ENCODE results near the gene PPRC1.

Gene PPRC1

GRCh38 chr10:102148275-102148674, 15.4 kb downstream of the PPRC1 start:
- Histone ChIP-seq H3K4me2 (ENCODE audit: low read length) (no peak overlapping the region), H3K79me2 (ENCODE audit: insufficient read depth, low read length) (peaks cover 10% of the 10 kb centered on the region), H3K27ac (ENCODE audit: low read depth, low read length, poor library complexity, severe bottlenecking) (no peak overlapping the region), H3F3A (ENCODE audit: insufficient read depth, low read length) (no peaks in the 10 kb centered on the region), H3K9ac (ENCODE audit: low read length) (no peak overlapping the region), H2AFZ (ENCODE audit: low read length) (no peak overlapping the region), H4K20me1 (ENCODE audit: insufficient read depth, low read length) (no peaks in the 10 kb centered on the region), H3K4me3 (ENCODE audit: low read depth, low read length, poor library complexity, severe bottlenecking) (no peak overlapping the region), H3K9me3 (ENCODE audit: low read length) (no peaks in the 10 kb centered on the region), H3K27me3 (ENCODE audit: insufficient read depth, low read length) (no peaks in the 10 kb centered on the region), H3K36me3 (ENCODE audit: insufficient read depth, low read length) (peaks cover 59% of the 10 kb centered on the region), H3K9me2 (ENCODE audit: low read depth, low read length) (no peaks in the 10 kb centered on the region), H3K4me1 (ENCODE audit: insufficient read depth, low read length, severe bottlenecking) (peaks cover 9% of the 10 kb centered on the region)
- no peak for TF ChIP-seq EZH2 (IDR thresholded peaks at IDR 0.05; ENCODE audit: borderline replicate concordance, low read length)
- TF ChIP-seq CTCF (IDR thresholded peaks at IDR 0.05; ENCODE audit: low read length), result no peak

GRCh38 chr10:102150970-102151773, 18.3 kb downstream of the PPRC1 start:
- H3K4me3 ChIP-seq (ENCODE audit: low read depth, low read length, poor library complexity, severe bottlenecking), result peak overlapping the region; percentile 91
- H3K9me3 ChIP-seq (ENCODE audit: low read length), result no peaks in the 10 kb centered on the region
- no peak overlapping the region for H2AFZ ChIP-seq (ENCODE audit: low read length)
- peak overlapping the region; percentile 72 for H3K9ac ChIP-seq (ENCODE audit: low read length)
- no peaks in the 10 kb centered on the region for H4K20me1 ChIP-seq (ENCODE audit: insufficient read depth, low read length)
- no peaks in the 10 kb centered on the region for H3K9me2 ChIP-seq (ENCODE audit: low read depth, low read length)
- H3K4me1 ChIP-seq (ENCODE audit: insufficient read depth, low read length, severe bottlenecking), result peaks cover 11% of the 10 kb centered on the region
- peaks cover 56% of the 10 kb centered on the region for H3K36me3 ChIP-seq (ENCODE audit: insufficient read depth, low read length)
- peaks cover 33% of the 10 kb centered on the region for H3K79me2 ChIP-seq (ENCODE audit: insufficient read depth, low read length)
- peak overlapping the region; percentile 70 for H3K4me2 ChIP-seq (ENCODE audit: low read length)
- H3F3A ChIP-seq (ENCODE audit: insufficient read depth, low read length), result no peaks in the 10 kb centered on the region
- peak overlapping the region; percentile 83 for H3K27ac ChIP-seq (ENCODE audit: low read depth, low read length, poor library complexity, severe bottlenecking)
- H3K27me3 ChIP-seq (ENCODE audit: insufficient read depth, low read length), result no peaks in the 10 kb centered on the region
- TF ChIP-seq EZH2 (IDR thresholded peaks at IDR 0.05; ENCODE audit: borderline replicate concordance, low read length) (no peak), CTCF (IDR thresholded peaks at IDR 0.05; ENCODE audit: low read length) (no peak)

DNA sequence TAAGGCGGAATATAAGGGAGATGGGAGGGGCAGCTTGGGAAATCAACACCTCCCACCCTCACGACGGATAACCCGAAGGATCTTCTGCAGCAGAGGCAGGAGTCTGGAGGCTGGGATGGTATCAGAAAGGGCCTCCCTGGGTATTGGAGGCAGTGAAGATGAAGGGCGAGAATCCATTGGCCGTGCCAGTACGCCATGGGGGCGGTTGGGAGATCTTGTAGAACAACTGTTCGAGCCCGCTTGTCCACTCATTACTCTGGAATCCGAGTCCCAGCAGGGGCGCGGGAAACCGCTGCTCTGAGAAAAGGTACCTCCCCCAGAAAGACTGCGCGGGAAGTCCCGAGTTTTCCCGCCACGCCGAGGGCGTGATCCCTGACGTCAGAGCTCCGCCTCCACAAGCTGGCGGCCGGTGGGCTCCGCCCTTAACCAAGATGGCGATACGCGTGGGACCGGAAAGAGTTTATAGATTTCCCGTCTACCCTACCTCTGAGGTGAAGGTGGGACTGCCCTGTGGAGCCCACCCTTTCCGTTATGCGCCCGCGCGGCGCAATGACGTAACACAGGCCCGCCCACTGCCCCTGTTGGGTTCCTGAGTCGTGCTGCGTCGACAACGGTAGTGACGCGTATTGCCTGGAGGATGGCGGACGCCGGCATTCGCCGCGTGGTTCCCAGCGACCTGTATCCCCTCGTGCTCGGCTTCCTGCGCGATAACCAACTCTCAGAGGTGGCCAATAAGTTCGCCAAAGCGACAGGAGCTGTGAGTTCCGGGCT, 19.1 kb downstream of the PPRC1 start, which contains the start of gene NOLC1:
Gene NOLC1 (plus strand): TSS at position 616 of the 771 bp plus-strand sequence. CDS start 22 bp downstream, at position 638.
- Histone ChIP-seq H3K9me3 (ENCODE audit: low read length) (no peaks in the 10 kb centered on the region), H3K79me2 (ENCODE audit: insufficient read depth, low read length) (peaks cover 36% of the 10 kb centered on the region), H3K9me2 (ENCODE audit: low read depth, low read length) (no peaks in the 10 kb centered on the region), H3K4me2 (ENCODE audit: low read length) (peak within 1 kb of the TSS; percentile 97), H3K9ac (ENCODE audit: low read length) (peak within 1 kb of the TSS; percentile 98), H3K27ac (ENCODE audit: low read depth, low read length, poor library complexity, severe bottlenecking) (peak within 1 kb of the TSS; percentile 83), H4K20me1 (ENCODE audit: insufficient read depth, low read length) (no peaks in the 10 kb centered on the region), H2AFZ (ENCODE audit: low read length) (no peak within 1 kb of the TSS), H3K36me3 (ENCODE audit: insufficient read depth, low read length) (peaks cover 56% of the 10 kb centered on the region), H3F3A (ENCODE audit: insufficient read depth, low read length) (no peaks in the 10 kb centered on the region), H3K4me1 (ENCODE audit: insufficient read depth, low read length, severe bottlenecking) (peaks cover 11% of the 10 kb centered on the region), H3K4me3 (ENCODE audit: low read depth, low read length, poor library complexity, severe bottlenecking) (peak within 1 kb of the TSS; percentile 91), H3K27me3 (ENCODE audit: insufficient read depth, low read length) (no peaks in the 10 kb centered on the region)
- TF ChIP-seq EZH2 (IDR thresholded peaks at IDR 0.05; ENCODE audit: borderline replicate concordance, low read length) (no peak), CTCF (IDR thresholded peaks at IDR 0.05; ENCODE audit: low read length) (no peak)
